Gastrocnemius medialis (tissue), 4 donors: ENCODE data around the gene C6orf89.

ENCODE experiments used
- POLR2A ChIP-seq, 2 donors: fragments of 450-650 bp; IDR thresholded peaks; one replicate each; pipeline ENCODE4 v1.6.1; 2017; ENCODE audit warnings: antibody characterized with exemption in 2 of 2, mild to moderate bottlenecking in 2 of 2, moderate library complexity in 2 of 2
- TF ChIP-seq, protein P1 (sequence below), 5 experiments: fragments of 450-650 bp in 3 of 5; fragments of 200-600 bp in 2 of 5; sonication (generic) in 2 of 5; IDR thresholded peaks in 4 of 5; conservative IDR thresholded peaks in 1 of 5; 1 replicate in 4 of 5; 2 replicates in 1 of 5; pipeline ENCODE4 v1.5.1; 2016 to 2019; ENCODE audit warnings: antibody characterized with exemption in 5 of 5, mild to moderate bottlenecking in 3 of 5, moderate library complexity in 3 of 5

DNA sequence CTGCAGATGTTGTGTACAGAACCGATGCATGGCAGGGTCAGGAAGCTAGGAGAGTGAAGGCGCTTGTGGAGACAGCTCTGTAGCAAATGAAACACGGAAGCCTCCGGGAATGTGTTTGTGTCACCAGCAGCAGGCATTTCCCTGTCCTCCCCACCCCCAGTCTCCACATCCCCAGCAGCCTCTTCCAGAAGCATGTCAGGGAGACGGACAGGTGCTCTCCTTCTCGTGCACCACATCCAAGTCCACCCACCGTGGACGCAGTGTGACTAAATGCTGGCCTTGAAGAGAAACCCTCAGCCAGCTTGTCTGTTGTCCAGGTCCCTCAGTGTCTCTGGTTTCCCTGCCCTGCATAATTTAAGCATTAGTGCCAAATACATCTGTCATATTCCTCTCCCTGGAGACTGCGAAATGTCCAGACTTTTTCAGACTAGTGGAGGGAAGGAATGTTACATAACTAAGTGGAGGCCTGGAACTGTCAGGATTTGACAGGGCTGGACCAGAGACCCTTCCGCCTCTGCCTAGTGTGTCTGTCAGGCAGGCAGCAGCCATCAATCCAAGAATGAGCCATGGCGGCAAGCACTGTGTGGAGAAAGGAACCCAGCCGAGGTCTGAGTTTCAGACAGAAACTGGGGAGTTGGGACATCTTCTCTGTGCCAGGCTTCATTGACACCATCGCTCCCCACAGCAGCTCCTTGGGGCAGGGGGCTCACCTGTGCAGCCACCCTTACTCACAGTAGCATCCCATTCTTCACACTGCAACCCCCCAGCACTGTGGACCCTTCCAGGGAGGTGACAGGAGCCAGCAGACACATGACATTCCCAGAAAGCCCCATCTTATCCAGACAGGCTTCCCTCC lies 42.2 kb downstream of the C6orf89 start:
- TF ChIP-seq, protein P1, sequence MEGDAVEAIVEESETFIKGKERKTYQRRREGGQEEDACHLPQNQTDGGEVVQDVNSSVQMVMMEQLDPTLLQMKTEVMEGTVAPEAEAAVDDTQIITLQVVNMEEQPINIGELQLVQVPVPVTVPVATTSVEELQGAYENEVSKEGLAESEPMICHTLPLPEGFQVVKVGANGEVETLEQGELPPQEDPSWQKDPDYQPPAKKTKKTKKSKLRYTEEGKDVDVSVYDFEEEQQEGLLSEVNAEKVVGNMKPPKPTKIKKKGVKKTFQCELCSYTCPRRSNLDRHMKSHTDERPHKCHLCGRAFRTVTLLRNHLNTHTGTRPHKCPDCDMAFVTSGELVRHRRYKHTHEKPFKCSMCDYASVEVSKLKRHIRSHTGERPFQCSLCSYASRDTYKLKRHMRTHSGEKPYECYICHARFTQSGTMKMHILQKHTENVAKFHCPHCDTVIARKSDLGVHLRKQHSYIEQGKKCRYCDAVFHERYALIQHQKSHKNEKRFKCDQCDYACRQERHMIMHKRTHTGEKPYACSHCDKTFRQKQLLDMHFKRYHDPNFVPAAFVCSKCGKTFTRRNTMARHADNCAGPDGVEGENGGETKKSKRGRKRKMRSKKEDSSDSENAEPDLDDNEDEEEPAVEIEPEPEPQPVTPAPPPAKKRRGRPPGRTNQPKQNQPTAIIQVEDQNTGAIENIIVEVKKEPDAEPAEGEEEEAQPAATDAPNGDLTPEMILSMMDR (IDR thresholded peaks at IDR 0.05 in 4 of 5, conservative IDR thresholded peaks at IDR 0.05 in 1 of 5): peak in 1 of 5 experiments; percentile 10
- TF ChIP-seq POLR2A (IDR thresholded peaks at IDR 0.05): no peak
